NCI-H1436 treated with DMSO at 0.1 percent for 48 hours (cell line): ENCODE data around the gene TRIO.

Experiments
- DNase-seq: peaks from one replicate; lab custom pipeline; 2025; lab: John Stamatoyannopoulos, UW

The TRIO gene

DNA sequence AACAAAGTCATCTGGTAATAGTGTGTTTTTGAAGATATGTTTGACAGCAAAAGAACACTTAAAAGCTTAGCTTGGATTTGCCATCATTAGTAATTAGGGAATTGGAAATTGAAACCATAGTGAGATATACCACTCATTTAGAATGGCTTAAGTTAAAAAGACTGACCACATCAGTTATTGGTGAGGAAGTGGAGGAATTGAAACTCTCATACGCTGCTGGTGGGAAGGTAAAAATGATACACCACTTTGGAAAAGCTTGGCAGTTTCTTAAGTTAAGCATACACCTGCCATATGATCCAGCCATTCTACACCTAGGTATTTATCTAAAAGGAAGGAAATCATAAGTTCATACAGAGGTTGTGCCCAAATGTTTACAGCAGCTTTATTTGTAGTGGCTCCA lies 213.2 kb downstream of the TRIO start:
- no peak for DNase-seq

DNA sequence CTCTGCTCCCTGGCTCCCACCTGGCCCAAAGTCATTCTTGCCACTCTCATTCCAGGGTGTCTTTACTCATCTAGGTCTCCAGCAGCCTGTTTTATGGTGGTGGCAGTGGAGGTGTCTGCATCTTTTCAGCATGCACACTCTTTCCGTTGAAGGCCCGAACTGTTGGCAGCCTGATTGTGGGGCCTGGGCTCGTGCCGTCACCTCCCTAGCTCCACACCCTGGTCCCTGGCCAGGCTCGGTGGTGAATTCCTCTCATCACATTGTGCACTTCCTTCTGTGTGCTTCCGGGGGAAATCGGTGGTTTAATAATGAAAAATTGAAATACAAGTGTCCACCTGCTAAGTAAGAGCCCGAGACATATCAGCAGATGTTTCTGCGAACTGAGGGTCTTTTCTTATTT lies 214.3 kb downstream of the TRIO start:
- DNase-seq: no peak

- DNase-seq: no peak
Observed at GRCh38 chr5:14357851-14358250, 214.7 kb downstream of the TRIO start.

- no peak for DNase-seq
Observed at GRCh38 chr5:14358536-14358935, 215.4 kb downstream of the TRIO start.

DNA sequence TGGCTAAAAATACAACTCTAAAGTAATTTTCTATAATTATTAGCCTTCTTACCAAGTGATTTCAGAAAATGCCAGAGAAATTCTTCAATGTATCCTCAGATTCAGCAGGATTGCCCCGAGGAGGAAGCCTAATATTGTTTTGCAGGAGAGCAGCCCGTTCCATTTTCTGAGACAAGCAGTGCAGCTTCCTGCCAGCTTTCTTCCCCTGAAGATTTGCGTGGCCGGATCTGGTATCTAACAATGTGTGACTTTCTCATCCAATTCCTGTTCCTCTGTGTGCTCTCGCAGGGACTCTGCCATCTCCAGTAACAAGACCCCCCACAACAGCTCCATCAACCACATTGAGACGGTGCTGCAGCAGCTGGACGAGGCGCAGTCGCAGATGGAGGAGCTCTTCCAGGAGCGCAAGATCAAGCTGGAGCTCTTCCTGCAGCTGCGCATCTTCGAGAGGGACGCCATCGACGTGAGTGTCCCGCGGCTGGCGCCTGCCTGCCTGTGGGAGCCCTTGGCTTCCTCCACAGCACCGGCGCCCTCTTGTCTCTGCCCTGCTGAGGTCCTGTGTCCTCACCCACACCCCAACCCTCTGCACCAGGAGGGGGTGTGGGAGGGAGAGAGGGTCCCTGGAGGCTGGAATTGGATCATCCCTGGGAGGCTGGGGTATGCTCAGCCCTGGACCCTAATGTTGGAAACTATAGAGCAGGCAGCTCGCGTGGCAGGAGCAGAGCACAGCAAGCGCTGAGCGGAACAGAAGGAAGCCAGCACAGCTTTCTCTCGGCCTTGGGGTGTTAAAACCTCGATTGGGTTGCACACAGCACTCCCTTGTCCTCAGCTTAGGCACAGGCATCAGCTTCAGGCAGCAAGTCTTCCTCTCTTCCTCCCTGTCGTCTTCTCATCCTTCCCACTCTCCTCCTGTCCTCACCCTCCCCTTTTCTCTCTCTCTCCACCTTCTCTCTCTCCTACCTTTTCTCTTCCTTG lies 216.2 kb downstream of the TRIO start:
- DNase-seq: no peak

DNA sequence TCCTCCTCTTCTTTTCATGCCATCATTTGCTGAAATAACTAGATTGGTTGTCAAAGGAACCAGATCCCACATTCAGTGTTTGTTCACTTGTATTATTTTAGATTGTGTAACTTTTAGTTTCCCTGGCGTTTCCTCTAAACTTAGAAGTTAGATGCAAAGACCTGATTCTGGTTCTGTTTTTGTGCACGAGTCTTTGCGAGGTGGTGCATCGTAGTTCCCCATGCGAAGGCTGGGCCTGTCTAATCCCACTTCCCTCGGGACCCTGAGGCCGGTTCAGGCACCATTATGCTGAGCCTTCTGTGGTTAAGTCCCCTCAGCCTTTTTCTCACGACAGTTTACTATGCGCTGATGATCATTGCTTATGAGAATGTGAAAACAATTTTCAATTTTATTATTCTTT lies 219.3 kb downstream of the TRIO start:
- DNase-seq: no peak

DNA sequence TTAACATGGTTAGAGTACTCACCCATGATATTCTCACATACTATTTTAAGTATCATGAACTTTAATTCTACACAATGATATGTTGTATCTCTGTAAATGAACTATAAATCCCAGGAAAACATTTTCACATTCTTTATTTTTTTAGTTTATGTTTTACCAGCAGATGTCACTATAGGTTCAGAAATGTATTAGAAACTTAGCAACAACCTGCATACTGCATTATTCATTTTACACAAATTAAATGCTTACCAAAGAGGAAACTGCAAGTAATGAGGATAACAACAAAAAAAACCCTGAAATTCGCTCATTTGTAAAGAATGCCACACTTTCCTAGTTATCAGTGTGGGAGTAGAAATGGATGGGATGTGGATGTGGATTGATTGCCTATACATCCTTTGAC lies 221.0 kb downstream of the TRIO start:
- no peak for DNase-seq

DNA sequence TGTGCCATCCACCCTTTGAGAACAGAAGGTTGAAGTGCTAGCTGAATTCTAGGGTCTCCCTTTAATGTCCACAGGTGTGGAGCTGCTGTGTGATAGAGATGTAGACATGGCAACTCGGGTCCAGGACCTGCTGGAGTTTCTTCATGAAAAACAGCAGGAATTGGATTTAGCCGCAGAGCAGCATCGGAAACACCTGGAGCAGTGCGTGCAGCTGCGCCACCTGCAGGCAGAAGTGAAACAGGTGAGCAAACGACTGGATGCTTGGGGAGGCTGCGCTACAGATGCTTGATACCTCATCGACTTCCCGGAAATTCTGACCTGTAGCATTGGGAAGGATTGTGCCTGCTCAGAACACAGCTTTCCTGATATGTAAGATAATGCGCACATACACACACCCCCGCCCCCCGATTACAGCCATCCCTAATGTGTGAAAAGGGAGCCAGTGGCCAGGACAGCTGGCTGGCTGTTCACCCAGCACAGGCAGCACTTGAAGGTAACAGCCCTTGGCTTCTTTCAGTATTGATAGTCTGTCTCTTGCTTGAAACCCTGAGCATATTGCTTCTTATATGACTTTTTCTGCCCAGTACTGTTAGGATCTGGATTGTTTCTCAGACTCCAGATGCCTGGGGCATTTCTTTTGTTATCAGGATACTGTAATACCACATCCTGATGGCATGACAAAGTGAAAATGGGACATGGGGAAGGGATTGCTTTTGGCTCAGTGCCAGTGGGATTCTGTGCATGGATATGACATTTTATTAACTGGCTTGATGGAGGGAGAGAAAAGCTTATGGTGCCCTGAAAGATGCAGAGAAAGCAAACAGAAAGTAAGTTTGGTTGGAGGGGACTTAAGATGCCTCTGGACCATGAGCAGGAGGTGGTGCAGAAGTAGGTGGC lies 221.7 kb downstream of the TRIO start:
- no peak for DNase-seq

GRCh38 chr5:14365831-14366430 lies 222.8 kb downstream of the TRIO start:
- DNase-seq: no peak

- DNase-seq: no peak
Observed at GRCh38 chr5:14366763-14367162, 223.6 kb downstream of the TRIO start.

DNA sequence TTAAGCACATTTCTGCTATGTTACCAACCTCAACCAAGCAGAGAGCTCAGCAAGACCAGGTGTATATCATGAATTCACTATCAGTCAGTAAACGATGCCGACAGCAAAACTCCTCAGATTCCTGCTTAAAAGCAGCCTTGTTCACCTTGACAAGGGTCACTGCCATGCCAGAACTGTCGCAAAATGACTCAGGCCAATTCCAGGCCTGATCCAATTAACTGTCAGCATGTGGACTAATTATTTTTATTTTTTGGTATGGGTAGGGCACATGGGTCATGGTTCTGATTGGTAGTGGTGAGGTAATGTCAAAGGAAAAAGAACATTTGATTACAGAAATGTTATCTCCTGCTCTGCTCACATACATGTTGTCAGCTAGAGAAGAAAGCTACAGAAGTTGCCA lies 224.2 kb downstream of the TRIO start:
- no peak for DNase-seq

GRCh38 chr5:14369780-14370179 lies 226.6 kb downstream of the TRIO start:
- no peak for DNase-seq

DNA sequence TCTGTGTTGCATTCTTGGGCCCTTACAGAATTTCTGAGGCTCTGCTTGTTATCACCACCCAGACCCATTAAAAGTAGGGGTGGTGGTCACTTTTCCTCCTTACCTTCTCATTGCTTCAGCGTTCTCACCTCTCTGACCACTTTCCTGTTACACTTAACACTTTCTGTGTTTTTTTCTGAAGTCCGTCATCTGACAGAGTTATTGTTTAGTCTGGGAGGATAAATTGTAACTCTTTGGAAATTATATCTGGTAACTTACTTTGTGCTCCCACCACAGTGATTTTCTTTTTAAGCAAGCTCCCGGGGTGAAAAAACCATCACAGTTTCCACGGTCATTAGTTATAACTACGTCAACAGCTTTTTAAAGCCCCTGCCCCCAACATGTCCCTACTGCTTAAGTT lies 227.2 kb downstream of the TRIO start:
- no peak for DNase-seq

- no peak for DNase-seq
Observed at GRCh38 chr5:14373685-14374084, 230.5 kb downstream of the TRIO start.

GRCh38 chr5:14374100-14374499 lies 231.0 kb downstream of the TRIO start:
- DNase-seq: no peak

DNA sequence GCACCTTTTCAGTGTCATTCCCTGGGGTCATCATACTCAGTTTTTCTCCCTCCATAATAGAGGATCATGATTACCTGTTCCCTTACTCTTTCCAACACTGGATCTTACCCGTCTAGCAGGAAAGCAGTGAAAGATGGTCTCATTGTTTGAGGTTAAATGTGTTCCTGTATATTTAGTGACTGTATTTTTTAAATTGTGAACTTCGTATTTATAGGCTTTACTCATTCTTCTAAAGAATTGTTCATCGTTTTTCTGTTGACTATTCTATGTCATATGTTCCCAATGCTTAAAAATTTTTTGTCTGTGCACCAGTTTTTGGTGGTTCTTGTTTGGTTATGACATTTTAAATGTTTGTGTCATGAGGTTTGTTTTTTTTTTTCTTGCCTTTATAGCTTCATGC lies 233.6 kb downstream of the TRIO start:
- DNase-seq: no peak

GRCh38 chr5:14379739-14380497 lies 236.8 kb downstream of the TRIO start:
- no peak for DNase-seq

- DNase-seq: no peak
Observed at GRCh38 chr5:14380712-14381111, 237.6 kb downstream of the TRIO start.

GRCh38 chr5:14382640-14383039 lies 239.5 kb downstream of the TRIO start:
- DNase-seq: no peak

- no peak for DNase-seq
Observed at GRCh38 chr5:14383923-14384322, 240.8 kb downstream of the TRIO start.

DNA sequence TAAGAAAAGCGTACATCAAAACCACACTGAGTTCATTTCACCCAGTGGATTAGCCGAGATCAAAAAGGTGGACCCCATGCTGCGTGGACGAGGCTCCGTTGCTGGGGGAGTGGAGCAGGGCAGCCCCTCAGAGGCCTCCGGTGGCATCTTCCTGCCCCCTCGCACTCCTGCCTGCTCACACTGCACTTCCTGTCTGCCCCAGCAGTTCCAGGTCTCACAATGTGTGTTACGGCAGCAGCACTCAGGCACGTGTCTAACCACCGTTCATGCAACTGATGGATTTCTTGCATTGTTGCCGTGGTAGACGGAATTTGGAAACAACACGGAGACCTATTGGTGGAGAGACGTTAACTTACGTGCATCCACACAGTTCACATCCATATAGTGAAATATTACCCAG lies 241.9 kb downstream of the TRIO start:
- DNase-seq: no peak
